ENCODE results near the gene PIK3R5. TPM values are rescaled to one million over a fixed set of nuclear protein-coding genes. Genes with fewer than 3 reads are reported as not detected.
"Not testable (repeated sequence)": the region's sequence is repeated elsewhere in the genome, so short reads cannot be mapped to it uniquely, and the experiment has no call there.

The PIK3R5 gene
- total and polyA plus RNA-seq, 2 donors (not counting 3 experiments of a cell fraction or from before 2014, with no cell fraction given), result not detected

DNA sequence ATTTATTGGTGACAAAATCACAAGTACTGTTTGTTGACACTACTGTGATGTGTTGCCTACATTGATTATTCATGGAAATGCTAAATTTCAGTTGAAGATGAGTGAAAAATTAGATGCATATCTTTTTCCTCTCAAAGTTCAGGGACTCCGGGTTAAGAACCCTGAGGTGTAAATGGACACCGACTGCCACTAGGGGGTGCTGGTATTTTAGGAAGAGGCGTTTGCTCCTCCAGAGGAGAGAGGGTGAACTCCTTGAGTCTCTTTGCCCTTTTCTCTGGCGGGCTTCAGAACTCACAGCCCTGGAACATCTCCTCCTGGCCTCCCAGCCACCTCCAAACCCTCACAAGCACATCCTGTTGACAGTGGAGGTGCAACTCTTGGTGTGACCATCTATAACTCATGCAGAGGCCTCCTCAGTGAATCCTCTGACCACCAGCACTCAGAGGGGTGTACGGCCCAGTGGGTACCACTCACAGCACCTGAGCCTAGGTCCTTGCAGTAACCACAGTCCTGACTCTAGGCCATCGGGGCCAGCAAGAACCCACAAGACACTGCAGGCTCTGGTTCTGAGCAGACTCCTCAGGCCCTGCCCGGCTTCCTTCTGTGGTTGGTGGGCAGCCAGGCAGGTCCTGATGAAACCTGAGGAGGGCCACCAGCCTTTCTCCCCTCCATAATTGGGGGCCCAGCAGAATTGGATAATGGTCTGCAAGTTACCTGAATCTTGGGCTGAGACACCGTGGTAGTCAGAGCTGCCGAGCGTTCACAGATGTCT is 26.2 kb upstream of the PIK3R5 start:
- H3K27ac ChIP-seq (ENCODE audit: insufficient read depth, low read depth, low read length), result no peak overlapping the region
- DNase-seq (ENCODE audit: low read depth, low spot score), result peak; percentile 33
- CTCF ChIA-PET, result interaction anchor here (0.6 to 5.4 kb wide), 5 partner anchors 11 to 563 kb away, joined by 3 to 47 read pairs (median 5); no protein-coding TSS in a partner anchor
- BruUV-seq (replicated peaks), result no TSS peak
- POLR2A ChIA-PET, result no interaction called here
- H3K4me1 ChIP-seq (ENCODE audit: control insufficient read depth, extremely low read depth, insufficient read depth, low read length), result no peaks in the 10 kb centered on the region
- dilution Hi-C loops (cut with MboI; ENCODE audit: extremely low pct_ligation_motif_present, low sequenced_read_pairs), result no loop called here
- TF ChIP-seq, protein P1, sequence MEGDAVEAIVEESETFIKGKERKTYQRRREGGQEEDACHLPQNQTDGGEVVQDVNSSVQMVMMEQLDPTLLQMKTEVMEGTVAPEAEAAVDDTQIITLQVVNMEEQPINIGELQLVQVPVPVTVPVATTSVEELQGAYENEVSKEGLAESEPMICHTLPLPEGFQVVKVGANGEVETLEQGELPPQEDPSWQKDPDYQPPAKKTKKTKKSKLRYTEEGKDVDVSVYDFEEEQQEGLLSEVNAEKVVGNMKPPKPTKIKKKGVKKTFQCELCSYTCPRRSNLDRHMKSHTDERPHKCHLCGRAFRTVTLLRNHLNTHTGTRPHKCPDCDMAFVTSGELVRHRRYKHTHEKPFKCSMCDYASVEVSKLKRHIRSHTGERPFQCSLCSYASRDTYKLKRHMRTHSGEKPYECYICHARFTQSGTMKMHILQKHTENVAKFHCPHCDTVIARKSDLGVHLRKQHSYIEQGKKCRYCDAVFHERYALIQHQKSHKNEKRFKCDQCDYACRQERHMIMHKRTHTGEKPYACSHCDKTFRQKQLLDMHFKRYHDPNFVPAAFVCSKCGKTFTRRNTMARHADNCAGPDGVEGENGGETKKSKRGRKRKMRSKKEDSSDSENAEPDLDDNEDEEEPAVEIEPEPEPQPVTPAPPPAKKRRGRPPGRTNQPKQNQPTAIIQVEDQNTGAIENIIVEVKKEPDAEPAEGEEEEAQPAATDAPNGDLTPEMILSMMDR (IDR thresholded peaks at IDR 0.05; ENCODE audit: extremely low read depth in 1 of 2, insufficient read depth in 1 of 2, low read depth in 1 of 2, low read length in 2 of 2), result peak; percentile 65 to 71
- TF ChIP-seq POLR2A (IDR thresholded peaks at IDR 0.05; ENCODE audit: low read depth, low read length), result no peak
- intact Hi-C loops (cut with micrococcal nuclease), result loop anchor here (5.0 to 10.0 kb wide), 2 partner anchors 301 to 563 kb away; no protein-coding TSS in a partner anchor
- H4K20me1 ChIP-seq (replicated peaks; ENCODE audit: control insufficient read depth, extremely low read depth, insufficient read depth, low read length), result no peaks in the 10 kb centered on the region
- H3K79me2 ChIP-seq (ENCODE audit: control insufficient read depth, insufficient read depth, low read length), result no peaks in the 10 kb centered on the region
- H3K36me3 ChIP-seq (ENCODE audit: control insufficient read depth in 2 of 2, extremely low read depth in 1 of 2, insufficient read depth in 2 of 2, low read length in 2 of 2), result no peaks in the 10 kb centered on the region
- no peak overlapping the region for H3K9ac ChIP-seq (replicated peaks; ENCODE audit: extremely low read depth, insufficient read depth, low read length)
- H2AFZ ChIP-seq (ENCODE audit: low read depth, low read length), result no peak overlapping the region
- H3K4me2 ChIP-seq (ENCODE audit: insufficient read depth, low read length), result no peak overlapping the region
- H3K9me1 ChIP-seq (replicated peaks; ENCODE audit: control insufficient read depth, extremely low read depth, insufficient read depth, low read length), result no peaks in the 10 kb centered on the region
- H3K4me3 ChIP-seq (replicated peaks in 1 of 3; ENCODE audit: insufficient read depth in 1 of 3, low read depth in 1 of 3, low read length in 3 of 3), result no peak overlapping the region
- no peaks in the 10 kb centered on the region for H3K27me3 ChIP-seq (ENCODE audit: control insufficient read depth in 2 of 2, insufficient read depth in 2 of 2, low read length in 2 of 2)
- FAIRE-seq, result peak; percentile 63
- no peaks in the 10 kb centered on the region for H3K9me3 ChIP-seq (replicated peaks; ENCODE audit: control insufficient read depth, insufficient read depth, low read length)

DNA sequence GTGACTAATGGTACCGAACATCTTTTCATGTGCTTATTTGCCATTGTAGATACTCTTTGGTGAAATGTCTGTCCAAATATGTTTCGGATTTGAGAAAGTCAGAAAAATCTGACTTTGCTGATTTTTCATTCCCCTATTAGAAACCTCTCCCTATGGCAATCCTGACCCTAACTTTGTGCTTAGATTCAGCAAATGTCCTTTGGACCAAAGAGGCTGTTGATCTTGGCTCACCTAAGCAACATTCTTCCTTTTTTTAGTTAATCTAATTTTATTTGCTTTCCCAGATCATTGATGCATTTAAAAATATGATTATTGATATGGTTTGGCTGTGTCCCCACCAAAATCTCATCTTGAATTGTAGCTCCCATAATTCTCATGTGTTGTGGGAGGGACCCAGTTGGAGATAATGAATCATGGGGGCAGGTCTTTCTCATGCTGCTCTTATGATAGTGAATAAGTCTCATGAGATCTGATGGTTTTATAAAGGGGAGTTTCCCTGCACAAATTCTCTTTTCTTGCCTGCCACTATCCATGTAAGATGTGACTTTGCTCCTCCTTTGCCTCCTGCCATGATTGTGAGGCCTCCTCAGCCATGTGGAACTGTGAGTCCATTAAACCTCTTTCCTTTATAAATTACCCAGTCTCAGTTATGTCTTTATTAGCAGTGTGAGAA is 22.9 kb upstream of the PIK3R5 start:
- CTCF ChIA-PET; H3K27me3 ChIP-seq (ENCODE audit: control insufficient read depth in 2 of 2, insufficient read depth in 2 of 2, low read length in 2 of 2); BruUV-seq (replicated peaks): not testable (repeated sequence)

More for the DNA sequence above, 22.9 kb upstream of the PIK3R5 start:
- H3K4me1 ChIP-seq (ENCODE audit: control insufficient read depth, extremely low read depth, insufficient read depth, low read length); H3K9ac ChIP-seq (replicated peaks; ENCODE audit: extremely low read depth, insufficient read depth, low read length); dilution Hi-C loops (cut with MboI; ENCODE audit: extremely low pct_ligation_motif_present, low sequenced_read_pairs); H4K20me1 ChIP-seq (replicated peaks; ENCODE audit: control insufficient read depth, extremely low read depth, insufficient read depth, low read length); H3K9me3 ChIP-seq (replicated peaks; ENCODE audit: control insufficient read depth, insufficient read depth, low read length); FAIRE-seq; H2AFZ ChIP-seq (ENCODE audit: low read depth, low read length); H3K4me2 ChIP-seq (ENCODE audit: insufficient read depth, low read length); H3K27ac ChIP-seq (ENCODE audit: insufficient read depth, low read depth, low read length); H3K9me1 ChIP-seq (replicated peaks; ENCODE audit: control insufficient read depth, extremely low read depth, insufficient read depth, low read length); H3K79me2 ChIP-seq (ENCODE audit: control insufficient read depth, insufficient read depth, low read length); H3K4me3 ChIP-seq (replicated peaks in 1 of 3; ENCODE audit: insufficient read depth in 1 of 3, low read depth in 1 of 3, low read length in 3 of 3); DNase-seq (ENCODE audit: low read depth, low spot score); POLR2A ChIA-PET; intact Hi-C loops (cut with micrococcal nuclease); H3K36me3 ChIP-seq (ENCODE audit: control insufficient read depth in 2 of 2, extremely low read depth in 1 of 2, insufficient read depth in 2 of 2, low read length in 2 of 2): not testable (repeated sequence)

Measured in endothelial cell of umbilical vein (primary cell).